Body of pancreas (tissue), 4 donors: ENCODE results near the gene REC114.

Experiments
- POLR2A ChIP-seq, 3 donors: fragments of 450-650 bp; IDR thresholded peaks; one replicate each; pipeline ENCODE4 v1.6.1; 2016; ENCODE audit warnings: antibody characterized with exemption in 3 of 3, mild to moderate bottlenecking in 2 of 3
- TF ChIP-seq, protein P1 (sequence below), 7 experiments: fragments of 450-650 bp in 4 of 7; fragments of 200-600 bp in 3 of 7; sonication (generic) in 3 of 7; IDR thresholded peaks; one replicate each; pipeline ENCODE4 v1.5.1; 2016 to 2019; ENCODE audit warnings: antibody characterized with exemption in 7 of 7

DNA sequence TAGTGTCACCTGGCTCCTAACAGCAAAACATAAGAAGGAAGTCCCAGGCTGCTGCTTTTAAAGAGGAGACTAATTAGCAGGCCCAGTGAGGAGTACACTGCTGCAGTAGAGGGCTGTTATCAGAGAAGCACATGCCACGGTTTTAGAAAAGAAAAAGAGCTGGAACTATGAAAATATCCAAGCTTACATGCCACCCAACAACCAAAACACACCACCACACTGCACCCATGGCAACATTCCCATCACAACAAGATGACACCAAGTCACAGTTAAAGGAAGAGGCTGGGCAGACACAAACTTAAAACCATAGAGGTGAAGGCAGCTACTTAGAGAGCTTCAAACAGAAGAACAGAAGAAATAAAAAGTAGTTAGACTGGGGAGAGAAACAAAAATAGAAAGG lies 153.2 kb downstream of the REC114 start:
- TF ChIP-seq POLR2A (IDR thresholded peaks at IDR 0.05): no peak
- TF ChIP-seq, protein P1, sequence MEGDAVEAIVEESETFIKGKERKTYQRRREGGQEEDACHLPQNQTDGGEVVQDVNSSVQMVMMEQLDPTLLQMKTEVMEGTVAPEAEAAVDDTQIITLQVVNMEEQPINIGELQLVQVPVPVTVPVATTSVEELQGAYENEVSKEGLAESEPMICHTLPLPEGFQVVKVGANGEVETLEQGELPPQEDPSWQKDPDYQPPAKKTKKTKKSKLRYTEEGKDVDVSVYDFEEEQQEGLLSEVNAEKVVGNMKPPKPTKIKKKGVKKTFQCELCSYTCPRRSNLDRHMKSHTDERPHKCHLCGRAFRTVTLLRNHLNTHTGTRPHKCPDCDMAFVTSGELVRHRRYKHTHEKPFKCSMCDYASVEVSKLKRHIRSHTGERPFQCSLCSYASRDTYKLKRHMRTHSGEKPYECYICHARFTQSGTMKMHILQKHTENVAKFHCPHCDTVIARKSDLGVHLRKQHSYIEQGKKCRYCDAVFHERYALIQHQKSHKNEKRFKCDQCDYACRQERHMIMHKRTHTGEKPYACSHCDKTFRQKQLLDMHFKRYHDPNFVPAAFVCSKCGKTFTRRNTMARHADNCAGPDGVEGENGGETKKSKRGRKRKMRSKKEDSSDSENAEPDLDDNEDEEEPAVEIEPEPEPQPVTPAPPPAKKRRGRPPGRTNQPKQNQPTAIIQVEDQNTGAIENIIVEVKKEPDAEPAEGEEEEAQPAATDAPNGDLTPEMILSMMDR (IDR thresholded peaks at IDR 0.05): no peak
